Esophagus squamous epithelium (tissue), 5 donors: ENCODE results near the gene CCM2L. TPM values are rescaled to one million over a fixed set of nuclear protein-coding genes. Genes with fewer than 3 reads are reported as not detected.
A peak's percentile ranks its signal among the peaks of the same experiment; 100 is the strongest.

Experiments
- DNase-seq: peaks from one replicate; lab custom pipeline; 2025; lab: John Stamatoyannopoulos, UW
- H3K27ac ChIP-seq, 4 donors: fragments of 200-600 bp; sonication (generic); one replicate each; pipeline ENCODE4 v1.5.1; 2016 to 2019; ENCODE audit warnings: mild to moderate bottlenecking in 1 of 4
- H3K27me3 ChIP-seq, 4 donors: fragments of 200-600 bp; sonication (generic); 1 replicate in 3 of 4; 2 replicates in 1 of 4; pipeline versions ENCODE4 v1.5.1 to v1.6.0; 2017 to 2021; ENCODE audit warnings: antibody characterized with exemption in 1 of 4
- H3K36me3 ChIP-seq, 3 donors: fragments of 200-600 bp; sonication (generic); one replicate each; pipeline ENCODE4 v1.5.1; 2016 to 2019
- H3K4me1 ChIP-seq, 3 donors: fragments of 200-600 bp; sonication (generic); one replicate each; pipeline ENCODE4 v1.5.1; 2017 to 2019
- H3K4me3 ChIP-seq, 4 donors: fragments of 200-600 bp; sonication (generic); 1 replicate in 3 of 4; 2 replicates in 1 of 4; pipeline ENCODE4 v1.5.1; 2016 to 2019; ENCODE audit warnings: mild to moderate bottlenecking in 2 of 4, moderate library complexity in 1 of 4
- H3K9me3 ChIP-seq, 3 donors: fragments of 200-600 bp; sonication (generic); one replicate each; pipeline ENCODE4 v1.5.1; 2016 to 2019
- POLR2A ChIP-seq, 4 donors: fragments of 450-650 bp; IDR thresholded peaks; one replicate each; pipeline ENCODE4 v1.6.1; 2017; ENCODE audit warnings: antibody characterized with exemption in 4 of 4, mild to moderate bottlenecking in 4 of 4, moderate library complexity in 3 of 4
- WGBS, 2 donors: methylation state at CpG; one replicate each; pipeline ENCODE4 v1.1.5; 2018; 5-methylcytosine and 5-hydroxymethylcytosine counted together
- intact Hi-C: fragments of 100-400 bp; cut with DNase I; formaldehyde crosslinking; loops from one replicate; pipeline ENCODE4 v1.15.0; 2022
- total RNA-seq, 4 donors: library from RNA; depleted of rRNA; stranded (reverse); fragments of >200 nt; gene quantifications; one replicate each; pipeline ENCODE4 v1.1.0, GENCODE V29; 2016
- TF ChIP-seq, protein P1 (sequence below), 6 experiments: fragments of 450-650 bp in 4 of 6; fragments of 200-600 bp in 2 of 6; sonication (generic) in 2 of 6; IDR thresholded peaks; one replicate each; pipeline ENCODE4 v1.5.1; 2016 to 2019; ENCODE audit warnings: antibody characterized with exemption in 6 of 6, mild to moderate bottlenecking in 4 of 6, moderate library complexity in 4 of 6
- donor health status: DM: yes; HTN: yes; CAD: no.

Gene CCM2L
- total RNA-seq, 4 donors from 2014 or later: 0.80 to 4.8 (median 3.1) TPM

GRCh38 chr20:31968291-31969126 lies 41.7 kb upstream of the CCM2L start:
- WGBS, 2 donors: 0 to 9% methylated on average over 9 to 15 of the region's 57 CpGs
- intact Hi-C loops: no loop called here
- no peak for DNase-seq
- Histone ChIP-seq H3K36me3 (no peaks in the 10 kb centered on the region), H3K27ac (no peak overlapping the region), H3K27me3 (peaks cover 0 to 92% (median 1%) of the 10 kb centered on the region in 4 donors), H3K9me3 (no peaks in the 10 kb centered on the region), H3K4me3 (peak overlapping the region in 2 of 4 donors; percentile 19 to 35), H3K4me1 (peaks cover 0 to 11% (median 11%) of the 10 kb centered on the region in 3 donors)
- TF ChIP-seq POLR2A (IDR thresholded peaks at IDR 0.05): no peak
- TF ChIP-seq, protein P1, sequence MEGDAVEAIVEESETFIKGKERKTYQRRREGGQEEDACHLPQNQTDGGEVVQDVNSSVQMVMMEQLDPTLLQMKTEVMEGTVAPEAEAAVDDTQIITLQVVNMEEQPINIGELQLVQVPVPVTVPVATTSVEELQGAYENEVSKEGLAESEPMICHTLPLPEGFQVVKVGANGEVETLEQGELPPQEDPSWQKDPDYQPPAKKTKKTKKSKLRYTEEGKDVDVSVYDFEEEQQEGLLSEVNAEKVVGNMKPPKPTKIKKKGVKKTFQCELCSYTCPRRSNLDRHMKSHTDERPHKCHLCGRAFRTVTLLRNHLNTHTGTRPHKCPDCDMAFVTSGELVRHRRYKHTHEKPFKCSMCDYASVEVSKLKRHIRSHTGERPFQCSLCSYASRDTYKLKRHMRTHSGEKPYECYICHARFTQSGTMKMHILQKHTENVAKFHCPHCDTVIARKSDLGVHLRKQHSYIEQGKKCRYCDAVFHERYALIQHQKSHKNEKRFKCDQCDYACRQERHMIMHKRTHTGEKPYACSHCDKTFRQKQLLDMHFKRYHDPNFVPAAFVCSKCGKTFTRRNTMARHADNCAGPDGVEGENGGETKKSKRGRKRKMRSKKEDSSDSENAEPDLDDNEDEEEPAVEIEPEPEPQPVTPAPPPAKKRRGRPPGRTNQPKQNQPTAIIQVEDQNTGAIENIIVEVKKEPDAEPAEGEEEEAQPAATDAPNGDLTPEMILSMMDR (IDR thresholded peaks at IDR 0.05): no peak

DNA sequence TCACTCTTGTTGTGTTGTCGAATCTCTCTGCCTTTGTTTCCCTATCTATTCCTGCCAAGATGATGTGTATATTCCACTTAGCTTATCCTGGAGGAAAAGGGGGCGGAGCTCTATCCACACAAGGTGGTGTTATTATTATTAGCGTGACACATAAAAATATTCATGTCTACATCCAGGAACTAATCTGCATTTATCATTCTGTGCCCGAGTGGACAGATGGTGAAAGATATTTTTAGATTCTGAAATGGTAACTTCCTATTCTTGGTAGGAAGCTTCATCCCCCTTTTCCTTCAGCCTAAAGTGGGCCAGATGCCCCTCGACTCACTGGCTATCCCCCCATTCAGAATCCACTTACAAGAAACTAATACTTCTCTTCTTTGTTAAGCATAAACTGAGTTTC lies 40.2 kb upstream of the CCM2L start:
- no peak overlapping the region for H3K4me3 ChIP-seq
- DNase-seq: no peak
- TF ChIP-seq POLR2A (IDR thresholded peaks at IDR 0.05): no peak
- TF ChIP-seq, protein P1 (IDR thresholded peaks at IDR 0.05): no peak
- H3K36me3 ChIP-seq: no peaks in the 10 kb centered on the region
- WGBS, 2 donors: 48 to 50% methylated on average over 5 of the region's 5 CpGs
- H3K27ac ChIP-seq: no peak overlapping the region
- intact Hi-C loops: no loop called here
- H3K27me3 ChIP-seq: peaks cover 0 to 92% (median 1%) of the 10 kb centered on the region in 4 donors
- peaks cover 0 to 11% (median 11%) of the 10 kb centered on the region in 3 donors for H3K4me1 ChIP-seq
- H3K9me3 ChIP-seq: no peaks in the 10 kb centered on the region

DNA sequence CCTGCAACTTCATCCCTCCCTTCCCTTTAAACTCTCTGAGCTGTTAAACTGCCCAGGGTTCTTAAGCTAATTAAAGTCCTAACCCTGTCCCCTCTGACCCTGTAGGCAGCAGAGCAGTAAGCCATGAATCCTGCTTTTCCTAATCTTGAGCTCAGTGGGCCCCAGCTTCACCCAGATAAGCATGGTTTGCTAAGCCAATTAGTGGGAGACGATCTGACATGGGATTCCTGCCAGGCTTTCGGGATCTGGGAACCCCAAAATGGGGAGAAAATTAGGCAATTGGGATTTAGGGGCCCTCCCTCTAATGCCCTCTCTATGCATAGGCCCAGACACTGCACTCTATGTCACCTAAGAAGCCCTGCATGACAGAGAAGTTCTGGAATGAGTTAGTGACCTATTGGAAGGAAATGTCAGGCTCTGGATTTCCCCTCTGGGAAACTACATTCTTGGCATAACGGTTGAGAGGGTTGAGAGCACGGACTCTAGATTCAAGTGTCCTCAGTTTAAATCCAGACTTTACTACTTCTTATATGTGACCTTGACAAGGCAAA lies 37.7 kb upstream of the CCM2L start:
- 40 to 49% methylated on average over 4 of the region's 4 CpGs for WGBS, 2 donors
- Histone ChIP-seq H3K27ac (no peak overlapping the region), H3K36me3 (no peaks in the 10 kb centered on the region), H3K4me3 (no peak overlapping the region), H3K27me3 (peaks cover 0 to 78% (median 0%) of the 10 kb centered on the region in 4 donors), H3K4me1 (peaks cover 0 to 11% (median 11%) of the 10 kb centered on the region in 3 donors), H3K9me3 (no peaks in the 10 kb centered on the region)
- no peak for TF ChIP-seq POLR2A (IDR thresholded peaks at IDR 0.05)
- TF ChIP-seq, protein P1 (IDR thresholded peaks at IDR 0.05): no peak
- intact Hi-C loops: no loop called here
- no peak for DNase-seq

GRCh38 chr20:31974296-31974695 lies 35.9 kb upstream of the CCM2L start:
- 78 to 89% methylated on average over 2 of the region's 2 CpGs for WGBS, 2 donors
- H3K36me3 ChIP-seq: no peaks in the 10 kb centered on the region
- H3K4me1 ChIP-seq: no peaks in the 10 kb centered on the region
- no peak overlapping the region for H3K27ac ChIP-seq
- no peak for DNase-seq
- H3K9me3 ChIP-seq: no peaks in the 10 kb centered on the region
- H3K4me3 ChIP-seq: no peak overlapping the region
- TF ChIP-seq, protein P1 (IDR thresholded peaks at IDR 0.05): no peak
- TF ChIP-seq POLR2A (IDR thresholded peaks at IDR 0.05): no peak
- intact Hi-C loops: no loop called here
- peaks cover 0 to 63% (median 0%) of the 10 kb centered on the region in 4 donors for H3K27me3 ChIP-seq

DNA sequence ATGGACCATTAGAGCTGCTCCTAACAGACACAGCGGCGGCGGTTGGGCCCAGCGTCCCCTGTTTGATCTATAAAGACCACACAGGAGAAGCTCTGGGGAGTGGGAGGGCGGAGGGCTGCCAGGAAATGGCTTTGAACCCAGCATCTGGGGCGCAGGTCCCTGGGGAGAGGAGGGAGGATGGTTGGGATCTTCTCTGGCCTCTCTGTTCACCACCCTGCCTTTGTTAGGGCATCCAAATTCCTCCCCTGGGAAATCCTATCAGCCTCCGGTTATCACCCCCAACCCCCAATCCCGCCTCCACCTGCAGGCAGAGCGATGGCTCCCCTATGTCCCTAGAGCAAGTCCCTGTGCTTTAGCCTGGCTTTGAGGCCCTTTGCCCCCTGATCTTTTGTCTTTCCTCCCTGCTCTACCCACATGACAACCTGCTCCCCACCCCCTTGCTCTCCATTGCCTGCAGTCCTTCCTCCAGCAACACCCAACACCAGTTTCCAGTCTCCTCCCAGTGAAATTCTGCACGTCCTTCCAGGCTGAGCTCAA lies 35.2 kb upstream of the CCM2L start:
- peaks cover 0 to 63% (median 0%) of the 10 kb centered on the region in 4 donors for H3K27me3 ChIP-seq
- no peaks in the 10 kb centered on the region for H3K36me3 ChIP-seq
- H3K4me1 ChIP-seq: no peaks in the 10 kb centered on the region
- no peak for DNase-seq
- intact Hi-C loops: no loop called here
- TF ChIP-seq, protein P1 (IDR thresholded peaks at IDR 0.05): no peak
- no peak for TF ChIP-seq POLR2A (IDR thresholded peaks at IDR 0.05)
- H3K4me3 ChIP-seq: no peak overlapping the region
- H3K27ac ChIP-seq: no peak overlapping the region
- WGBS, 2 donors: 30 to 37% methylated on average over 4 to 6 of the region's 10 CpGs
- H3K9me3 ChIP-seq: no peaks in the 10 kb centered on the region
